Measurements from ENCODE around the gene SPTB.

- no peak for TF ChIP-seq POLR2A (IDR thresholded peaks at IDR 0.05; ENCODE audit: low read length)
- no peak for TF ChIP-seq GATA1 (IDR thresholded peaks at IDR 0.05; ENCODE audit: low read depth, low read length)
These were observed 46.8 kb upstream of the SPTB start for GRCh38 chr14:64926398-64926995.
